ENCODE measurements around the gene CHD3. TPM values are rescaled to one million over a fixed set of nuclear protein-coding genes. Genes with fewer than 3 reads are reported as not detected.

The CHD3 gene
- total RNA-seq = 96.4 TPM

GRCh38 chr17:7888184-7888920, at the start of gene CHD3:
TSS of gene CHD3 (plus strand) at chr17:7888789. CDS start at chr17:7889001, 212 bp downstream.
- Histone ChIP-seq H3K4me1 (ENCODE audit: insufficient read depth, low read length) (peaks cover 60% of the 10 kb centered on the region), H3K9me3 (ENCODE audit: low read depth, low read length) (no peaks in the 10 kb centered on the region), H3K4me3 (ENCODE audit: low read length) (peak within 1 kb of the TSS; percentile 68), H3K27me3 (ENCODE audit: insufficient read depth, low read length) (no peaks in the 10 kb centered on the region)

GRCh38 chr17:7839190-7839875, 49.3 kb upstream of the CHD3 start:
- no peaks in the 10 kb centered on the region for H3K9me3 ChIP-seq (ENCODE audit: low read depth, low read length)
- H3K4me1 ChIP-seq (ENCODE audit: insufficient read depth, low read length) = peaks cover 70% of the 10 kb centered on the region
- H3K4me3 ChIP-seq (ENCODE audit: low read length) = peak overlapping the region; percentile 34
- no peaks in the 10 kb centered on the region for H3K27me3 ChIP-seq (ENCODE audit: insufficient read depth, low read length)

GRCh38 chr17:7839876-7840261, 48.7 kb upstream of the CHD3 start:
- Histone ChIP-seq H3K27me3 (ENCODE audit: insufficient read depth, low read length) (no peaks in the 10 kb centered on the region), H3K4me1 (ENCODE audit: insufficient read depth, low read length) (peaks cover 70% of the 10 kb centered on the region), H3K9me3 (ENCODE audit: low read depth, low read length) (no peaks in the 10 kb centered on the region), H3K4me3 (ENCODE audit: low read length) (peak overlapping the region; percentile 34)

- H3K4me3 ChIP-seq (ENCODE audit: low read length) = peak overlapping the region; percentile 6
- H3K27me3 ChIP-seq (ENCODE audit: insufficient read depth, low read length) = no peaks in the 10 kb centered on the region
- H3K4me1 ChIP-seq (ENCODE audit: insufficient read depth, low read length) = peaks cover 75% of the 10 kb centered on the region
Measured at GRCh38 chr17:7840441-7840840, 48.1 kb upstream of the CHD3 start.

GRCh38 chr17:7840875-7841274, 47.7 kb upstream of the CHD3 start:
- Histone ChIP-seq H3K4me3 (ENCODE audit: low read length) (peak overlapping the region; percentile 84), H3K27me3 (ENCODE audit: insufficient read depth, low read length) (no peaks in the 10 kb centered on the region), H3K4me1 (ENCODE audit: insufficient read depth, low read length) (peaks cover 76% of the 10 kb centered on the region), H3K9me3 (ENCODE audit: low read depth, low read length) (no peaks in the 10 kb centered on the region)

More at GRCh38 chr17:7840441-7840840, 48.1 kb upstream of the CHD3 start:
- H3K9me3 ChIP-seq (ENCODE audit: low read depth, low read length) = no peaks in the 10 kb centered on the region

GRCh38 chr17:7841396-7841914, 47.1 kb upstream of the CHD3 start:
- no peaks in the 10 kb centered on the region for H3K27me3 ChIP-seq (ENCODE audit: insufficient read depth, low read length)
- H3K4me3 ChIP-seq (ENCODE audit: low read length) = peak overlapping the region; percentile 84
- no peaks in the 10 kb centered on the region for H3K9me3 ChIP-seq (ENCODE audit: low read depth, low read length)
- H3K4me1 ChIP-seq (ENCODE audit: insufficient read depth, low read length) = peaks cover 71% of the 10 kb centered on the region

- Histone ChIP-seq H3K4me3 (ENCODE audit: low read length) (peak overlapping the region; percentile 84), H3K9me3 (ENCODE audit: low read depth, low read length) (no peaks in the 10 kb centered on the region), H3K27me3 (ENCODE audit: insufficient read depth, low read length) (no peaks in the 10 kb centered on the region), H3K4me1 (ENCODE audit: insufficient read depth, low read length) (peaks cover 66% of the 10 kb centered on the region)
Measured at GRCh38 chr17:7841915-7842379, 46.6 kb upstream of the CHD3 start.

- peak overlapping the region; percentile 84 for H3K4me3 ChIP-seq (ENCODE audit: low read length)
- H3K4me1 ChIP-seq (ENCODE audit: insufficient read depth, low read length) = peaks cover 59% of the 10 kb centered on the region
- no peaks in the 10 kb centered on the region for H3K27me3 ChIP-seq (ENCODE audit: insufficient read depth, low read length)
- H3K9me3 ChIP-seq (ENCODE audit: low read depth, low read length) = no peaks in the 10 kb centered on the region
Measured at GRCh38 chr17:7842380-7843256, 46.0 kb upstream of the CHD3 start.

- H3K4me3 ChIP-seq (ENCODE audit: low read length) = peak overlapping the region; percentile 84
- no peaks in the 10 kb centered on the region for H3K9me3 ChIP-seq (ENCODE audit: low read depth, low read length)
- H3K27me3 ChIP-seq (ENCODE audit: insufficient read depth, low read length) = no peaks in the 10 kb centered on the region
- H3K4me1 ChIP-seq (ENCODE audit: insufficient read depth, low read length) = peaks cover 55% of the 10 kb centered on the region
Measured at GRCh38 chr17:7843257-7843535, 45.4 kb upstream of the CHD3 start.

GRCh38 chr17:7843536-7844291, 44.9 kb upstream of the CHD3 start:
- H3K9me3 ChIP-seq (ENCODE audit: low read depth, low read length) = no peaks in the 10 kb centered on the region
- H3K4me1 ChIP-seq (ENCODE audit: insufficient read depth, low read length) = peaks cover 51% of the 10 kb centered on the region
- H3K27me3 ChIP-seq (ENCODE audit: insufficient read depth, low read length) = no peaks in the 10 kb centered on the region
- peak overlapping the region; percentile 84 for H3K4me3 ChIP-seq (ENCODE audit: low read length)

- Histone ChIP-seq H3K4me3 (ENCODE audit: low read length) (peak overlapping the region; percentile 78), H3K9me3 (ENCODE audit: low read depth, low read length) (no peaks in the 10 kb centered on the region), H3K4me1 (ENCODE audit: insufficient read depth, low read length) (peaks cover 43% of the 10 kb centered on the region), H3K27me3 (ENCODE audit: insufficient read depth, low read length) (no peaks in the 10 kb centered on the region)
Measured at GRCh38 chr17:7844292-7845154, 44.1 kb upstream of the CHD3 start.

GRCh38 chr17:7845359-7846062, 43.1 kb upstream of the CHD3 start:
- peak overlapping the region; percentile 78 for H3K4me3 ChIP-seq (ENCODE audit: low read length)
- peaks cover 33% of the 10 kb centered on the region for H3K4me1 ChIP-seq (ENCODE audit: insufficient read depth, low read length)
- no peaks in the 10 kb centered on the region for H3K27me3 ChIP-seq (ENCODE audit: insufficient read depth, low read length)
- H3K9me3 ChIP-seq (ENCODE audit: low read depth, low read length) = no peaks in the 10 kb centered on the region

GRCh38 chr17:7846063-7846735, 42.4 kb upstream of the CHD3 start:
- Histone ChIP-seq H3K4me1 (ENCODE audit: insufficient read depth, low read length) (peaks cover 31% of the 10 kb centered on the region), H3K4me3 (ENCODE audit: low read length) (no peak overlapping the region), H3K9me3 (ENCODE audit: low read depth, low read length) (no peaks in the 10 kb centered on the region), H3K27me3 (ENCODE audit: insufficient read depth, low read length) (no peaks in the 10 kb centered on the region)
